NCI-H146 (cell line): ENCODE data around the gene ACAT2.
"Not testable (repeated sequence)": the region's sequence is repeated elsewhere in the genome, so short reads cannot be mapped to it uniquely, and the experiment has no call there.

Experiments
- DNase-seq: peaks from one replicate; lab custom pipeline; 2025; lab: John Stamatoyannopoulos, UW

ACAT2 gene

GRCh38 chr6:159813781-159814180, 51.9 kb downstream of the ACAT2 start:
- DNase-seq = no peak

DNA sequence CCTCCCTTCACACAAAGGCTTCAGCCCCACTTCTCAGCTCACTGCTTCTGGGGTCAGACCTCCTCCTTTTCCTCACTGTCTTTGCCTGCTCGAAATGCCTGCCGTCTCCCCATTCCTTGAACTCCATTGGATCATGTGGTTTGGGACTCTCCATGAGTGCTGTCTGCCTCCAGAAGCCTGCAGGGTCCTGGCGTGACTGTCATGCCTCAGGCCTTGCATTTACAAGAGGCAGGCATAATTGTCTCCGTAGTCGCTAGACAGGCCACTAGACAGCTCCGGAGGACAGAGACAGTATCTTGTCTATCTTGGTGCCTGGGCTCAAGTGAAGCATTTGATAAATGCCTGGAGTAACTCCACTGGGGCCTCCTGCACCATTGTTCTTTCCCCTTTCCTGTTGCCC, 53.6 kb downstream of the ACAT2 start:
- DNase-seq = no peak

GRCh38 chr6:159816775-159817174, 54.9 kb downstream of the ACAT2 start:
- DNase-seq = not testable (repeated sequence)

GRCh38 chr6:159817951-159818739, 56.3 kb downstream of the ACAT2 start:
- no peak for DNase-seq

DNA sequence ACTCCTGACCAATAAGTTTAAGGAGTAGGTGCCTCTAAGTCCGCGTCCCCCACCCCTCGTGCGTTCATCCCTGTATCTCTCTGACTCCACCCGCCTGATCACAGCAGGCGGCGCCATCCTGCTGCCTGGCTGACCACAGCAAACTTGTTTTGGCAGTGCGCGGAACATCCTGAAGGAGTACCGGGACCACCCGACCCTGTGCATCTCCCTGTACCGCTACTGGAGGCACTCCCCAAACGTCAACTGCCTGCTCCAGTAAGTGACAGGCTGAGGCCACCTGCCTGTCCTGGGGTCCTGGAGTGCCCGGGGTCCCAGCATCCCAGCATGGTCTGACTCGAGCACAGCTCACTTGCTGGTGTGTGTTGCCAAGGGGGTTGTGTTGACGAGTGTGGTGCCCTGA, 57.3 kb downstream of the ACAT2 start:
- DNase-seq = no peak

GRCh38 chr6:159819932-159820640, 58.2 kb downstream of the ACAT2 start:
- DNase-seq = peak; percentile 35

DNA sequence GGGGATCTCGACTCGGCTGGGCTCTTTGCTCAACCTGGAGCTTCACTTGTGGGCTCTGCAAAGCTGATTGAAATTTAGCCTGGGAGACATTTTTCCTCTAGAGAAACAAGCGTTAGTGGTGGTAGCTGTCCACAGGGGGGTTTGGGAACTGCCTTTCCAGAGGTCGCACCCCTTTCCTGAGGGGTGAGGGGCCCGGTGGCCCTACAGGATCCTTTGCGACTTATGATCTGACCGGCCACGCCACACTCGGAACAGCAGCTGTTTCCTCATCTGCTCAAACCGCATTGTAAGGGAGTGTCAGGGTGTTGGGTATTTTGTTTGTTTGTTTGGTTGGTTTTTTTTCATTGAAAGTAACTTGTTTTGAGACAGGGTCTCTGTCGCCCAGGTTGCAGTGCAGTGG, 59.3 kb downstream of the ACAT2 start:
- no peak for DNase-seq

- DNase-seq = no peak
Observed at GRCh38 chr6:159821726-159822125, 59.9 kb downstream of the ACAT2 start.

GRCh38 chr6:159823953-159824352, 62.1 kb downstream of the ACAT2 start:
- DNase-seq = no peak

DNA sequence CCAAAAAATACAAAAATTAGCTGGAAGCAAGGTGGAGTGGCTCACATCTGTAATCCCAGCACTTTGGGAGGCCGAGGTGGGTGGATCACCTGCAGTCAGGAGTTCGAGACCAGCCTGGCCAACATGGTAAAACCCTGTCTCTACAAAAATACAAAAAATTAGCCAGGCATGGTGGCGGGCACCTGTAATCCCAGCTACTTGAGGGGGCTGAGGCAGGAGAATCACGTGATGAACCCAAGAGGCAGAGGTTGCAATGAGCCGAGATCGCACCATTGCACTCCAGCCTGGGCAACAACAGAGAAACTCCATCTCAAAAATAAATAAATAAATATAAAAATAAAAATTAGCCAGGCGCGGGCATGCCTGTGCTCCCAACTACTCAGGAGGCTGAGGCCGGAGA, 62.8 kb downstream of the ACAT2 start:
- DNase-seq = not testable (repeated sequence)

GRCh38 chr6:159826004-159826403, 64.2 kb downstream of the ACAT2 start:
- no peak for DNase-seq

- DNase-seq = no peak
Observed at GRCh38 chr6:159826968-159827647, 65.3 kb downstream of the ACAT2 start.

DNA sequence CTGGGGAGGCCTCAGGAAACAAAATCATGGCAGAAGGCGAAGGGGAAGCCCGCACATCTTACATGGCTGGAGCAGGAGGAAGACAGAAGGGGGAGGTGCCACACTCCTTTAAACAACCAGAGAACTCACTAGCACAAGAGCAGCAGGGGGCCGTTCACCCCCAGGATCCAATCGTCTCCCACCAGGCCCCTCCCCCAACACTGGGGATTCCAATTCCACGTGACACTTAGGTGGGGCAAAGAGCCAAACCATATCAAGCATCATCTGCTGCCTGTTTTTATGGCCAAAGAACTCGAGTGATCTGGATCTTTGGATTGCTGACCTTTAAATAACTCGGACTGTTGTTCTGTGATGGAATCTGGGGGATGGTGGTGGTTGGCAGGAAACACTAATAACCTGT, 66.2 kb downstream of the ACAT2 start:
- DNase-seq = no peak
